Measurements from ENCODE around the gene FADS2. TPM values are rescaled to one million over a fixed set of nuclear protein-coding genes. Genes with fewer than 3 reads are reported as not detected.

Gene FADS2
- total and polyA plus RNA-seq, 10 of the 15 experiments (the other 5 are each of a cell fraction or from before 2014, with no cell fraction given), result 3.3 to 313 (median 149) TPM

DNA sequence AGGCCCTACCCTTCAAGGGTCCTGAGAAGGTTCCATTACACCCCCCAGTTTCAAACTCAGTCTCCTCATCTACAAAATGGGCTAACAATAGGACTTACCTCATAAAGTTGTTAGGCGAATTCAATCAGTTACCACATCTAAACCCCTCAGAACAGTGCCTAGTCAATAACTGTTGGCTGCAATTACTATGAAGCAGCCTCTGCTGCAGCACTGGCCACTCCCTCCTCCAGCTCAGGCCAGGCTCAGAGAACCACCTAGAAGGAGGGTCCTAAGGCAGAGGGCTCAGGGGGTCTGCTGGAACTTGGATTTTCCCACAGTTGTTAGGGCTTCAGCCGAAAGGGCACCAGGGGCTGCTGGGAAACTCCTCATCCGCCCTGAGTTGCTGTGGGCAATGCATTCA, 58.5 kb downstream of the FADS2 start:
- no peaks in the 10 kb centered on the region for H3K36me3 ChIP-seq (ENCODE audit: control insufficient read depth in 2 of 2, insufficient read depth in 2 of 2, low read length in 1 of 2)
- WGBS (ENCODE audit: insufficient coverage, insufficient replicate concordance, low lambda C conversion rate, missing lambda C conversion rate), result 56% methylated on average over 3 of the region's 3 CpGs
- RAD21 ChIA-PET (ENCODE audit: unreplicated experiment), result no interaction called here
- ATAC-seq (no peak), DNase-seq (ENCODE audit: low read depth, low spot score) (no peak), FAIRE-seq (no peak)
- H3K27me3 ChIP-seq (replicated peaks in 1 of 2; ENCODE audit: control insufficient read depth in 2 of 2, insufficient read depth in 2 of 2, low read length in 1 of 2), result no peaks in the 10 kb centered on the region
- H2AFZ ChIP-seq (ENCODE audit: control insufficient read depth, low read depth, low read length), result no peak overlapping the region
- no peak overlapping the region for H3K27ac ChIP-seq (ENCODE audit: control insufficient read depth, insufficient read depth)
- SMC1A ChIA-PET (ENCODE audit: uncharacterized antibody, unreplicated experiment), result interaction anchor here (1.7 kb wide), 1 partner anchor 89 kb away, joined by 4 read pairs; no protein-coding TSS in a partner anchor
- intact Hi-C loops (cut with micrococcal nuclease; ENCODE audit: unreplicated experiment) (no loop called here), in situ Hi-C loops (cut with MboI) (no loop called here)
- H3K4me3 ChIP-seq, result no peak overlapping the region
- BruUV-seq (replicated peaks), result no TSS peak
- H3K9ac ChIP-seq (ENCODE audit: control insufficient read depth, insufficient read depth, low read length), result no peak overlapping the region
- H4K20me1 ChIP-seq (ENCODE audit: control insufficient read depth, insufficient read depth), result no peaks in the 10 kb centered on the region
- POLR2A ChIA-PET, result no interaction called here
- H3K9me3 ChIP-seq (replicated peaks; ENCODE audit: control insufficient read depth, insufficient read depth, low read length), result no peaks in the 10 kb centered on the region; the same call in 2 of the 3 replicates
- no peak overlapping the region for H3K4me2 ChIP-seq (ENCODE audit: control insufficient read depth, insufficient read depth)
- CTCF ChIA-PET, result interaction anchor here (1.2 to 1.8 kb wide), 2 partner anchors 12 to 89 kb away, joined by 5 to 6 read pairs; no protein-coding TSS in a partner anchor
- no peaks in the 10 kb centered on the region for H3K79me2 ChIP-seq (ENCODE audit: control insufficient read depth, insufficient read depth, low read length)
- TF ChIP-seq, protein P1, sequence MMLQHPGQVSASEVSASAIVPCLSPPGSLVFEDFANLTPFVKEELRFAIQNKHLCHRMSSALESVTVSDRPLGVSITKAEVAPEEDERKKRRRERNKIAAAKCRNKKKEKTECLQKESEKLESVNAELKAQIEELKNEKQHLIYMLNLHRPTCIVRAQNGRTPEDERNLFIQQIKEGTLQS (IDR thresholded peaks at IDR 0.05; ENCODE audit: borderline replicate concordance, extremely low read depth, low read depth, low read length), result no peak
- no peak for TF ChIP-seq PAX5 (IDR thresholded peaks at IDR 0.05; ENCODE audit: borderline replicate concordance, low read depth, low read length)
- TF ChIP-seq NFXL1 (IDR thresholded peaks at IDR 0.05; ENCODE audit: borderline replicate concordance), result no peak
- TF ChIP-seq SREBF1 (IDR thresholded peaks at IDR 0.05; ENCODE audit: low read length), result no peak
- TF ChIP-seq BRCA1 (IDR thresholded peaks at IDR 0.05; ENCODE audit: low read depth, low read length), result no peak
- no peak for TF ChIP-seq ETV6 (conservative IDR thresholded peaks at IDR 0.05 in 1 of 2, IDR thresholded peaks at IDR 0.05 in 1 of 2; ENCODE audit: borderline replicate concordance in 1 of 2, low read depth in 1 of 2)
- peaks cover 8% of the 10 kb centered on the region for H3K4me1 ChIP-seq (ENCODE audit: control insufficient read depth, insufficient read depth, low read length)

DNA sequence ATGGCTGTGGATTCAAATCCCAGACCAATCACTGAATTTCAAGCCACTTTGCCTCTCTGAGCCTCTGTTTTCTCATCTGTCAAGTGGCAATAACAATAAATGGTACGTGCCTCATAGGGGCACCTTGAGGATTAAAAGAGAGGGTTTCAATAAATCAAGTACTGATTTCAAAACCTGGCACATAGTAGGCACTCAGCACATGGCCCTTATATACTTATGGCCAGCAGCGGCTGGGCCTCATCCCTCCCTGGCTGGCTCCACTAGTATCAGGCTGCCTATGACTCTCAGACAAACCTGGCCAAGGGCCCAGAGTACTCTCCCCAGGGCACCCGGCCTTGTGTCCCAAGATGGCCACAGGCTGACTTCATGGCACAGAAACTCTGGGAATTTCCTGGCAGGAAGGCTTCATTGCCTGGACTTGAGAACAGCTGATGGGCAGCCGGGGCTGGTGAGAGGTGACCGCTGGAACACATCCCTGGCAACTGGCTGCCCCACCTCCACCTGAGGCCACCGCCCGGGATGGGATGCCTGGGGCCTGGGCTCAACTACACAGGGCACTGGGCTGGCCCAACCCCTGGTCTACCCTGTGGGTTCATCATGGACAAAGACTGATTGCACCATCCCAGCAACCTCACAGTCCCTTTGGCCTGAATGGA, 59.9 kb downstream of the FADS2 start:
- Histone ChIP-seq H3K79me2 (ENCODE audit: control insufficient read depth, insufficient read depth, low read length) (no peaks in the 10 kb centered on the region), H3K9me3 (replicated peaks; ENCODE audit: control insufficient read depth, insufficient read depth, low read length) (no peaks in the 10 kb centered on the region; the same call in 2 of the 3 replicates), H2AFZ (ENCODE audit: control insufficient read depth, low read depth, low read length) (no peak overlapping the region), H3K4me1 (ENCODE audit: control insufficient read depth, insufficient read depth, low read length) (peaks cover 7% of the 10 kb centered on the region), H4K20me1 (ENCODE audit: control insufficient read depth, insufficient read depth) (no peaks in the 10 kb centered on the region), H3K4me3 (no peak overlapping the region), H3K4me2 (ENCODE audit: control insufficient read depth, insufficient read depth) (no peak overlapping the region), H3K36me3 (ENCODE audit: control insufficient read depth in 2 of 2, insufficient read depth in 2 of 2, low read length in 1 of 2) (no peaks in the 10 kb centered on the region), H3K9ac (ENCODE audit: control insufficient read depth, insufficient read depth, low read length) (no peak overlapping the region), H3K27me3 (replicated peaks in 1 of 2; ENCODE audit: control insufficient read depth in 2 of 2, insufficient read depth in 2 of 2, low read length in 1 of 2) (no peaks in the 10 kb centered on the region), H3K27ac (ENCODE audit: control insufficient read depth, insufficient read depth) (no peak overlapping the region)
- intact Hi-C loops (cut with micrococcal nuclease; ENCODE audit: unreplicated experiment), result no loop called here
- WGBS (ENCODE audit: insufficient coverage, insufficient replicate concordance, low lambda C conversion rate, missing lambda C conversion rate), result 81% methylated on average over 7 of the region's 7 CpGs
- CTCF ChIA-PET, result interaction anchor here (0.9 to 1.8 kb wide), 2 partner anchors 11 to 90 kb away, joined by 3 to 12 read pairs; no protein-coding TSS in a partner anchor
- BruUV-seq (replicated peaks), result no TSS peak
- DNase-seq (ENCODE audit: low read depth, low spot score), result no peak
- ATAC-seq, result no peak
- SMC1A ChIA-PET (ENCODE audit: uncharacterized antibody, unreplicated experiment), result no interaction called here
- RAD21 ChIA-PET (ENCODE audit: unreplicated experiment), result no interaction called here
- in situ Hi-C loops (cut with MboI), result no loop called here
- no peak for FAIRE-seq
- POLR2A ChIA-PET, result no interaction called here
- no peak for TF ChIP-seq RCOR1 (conservative IDR thresholded peaks at IDR 0.05; ENCODE audit: low read depth, low read length)
- TF ChIP-seq, protein P2, sequence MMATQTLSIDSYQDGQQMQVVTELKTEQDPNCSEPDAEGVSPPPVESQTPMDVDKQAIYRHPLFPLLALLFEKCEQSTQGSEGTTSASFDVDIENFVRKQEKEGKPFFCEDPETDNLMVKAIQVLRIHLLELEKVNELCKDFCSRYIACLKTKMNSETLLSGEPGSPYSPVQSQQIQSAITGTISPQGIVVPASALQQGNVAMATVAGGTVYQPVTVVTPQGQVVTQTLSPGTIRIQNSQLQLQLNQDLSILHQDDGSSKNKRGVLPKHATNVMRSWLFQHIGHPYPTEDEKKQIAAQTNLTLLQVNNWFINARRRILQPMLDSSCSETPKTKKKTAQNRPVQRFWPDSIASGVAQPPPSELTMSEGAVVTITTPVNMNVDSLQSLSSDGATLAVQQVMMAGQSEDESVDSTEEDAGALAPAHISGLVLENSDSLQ (IDR thresholded peaks at IDR 0.05), result no peak
- TF ChIP-seq, protein P3, sequence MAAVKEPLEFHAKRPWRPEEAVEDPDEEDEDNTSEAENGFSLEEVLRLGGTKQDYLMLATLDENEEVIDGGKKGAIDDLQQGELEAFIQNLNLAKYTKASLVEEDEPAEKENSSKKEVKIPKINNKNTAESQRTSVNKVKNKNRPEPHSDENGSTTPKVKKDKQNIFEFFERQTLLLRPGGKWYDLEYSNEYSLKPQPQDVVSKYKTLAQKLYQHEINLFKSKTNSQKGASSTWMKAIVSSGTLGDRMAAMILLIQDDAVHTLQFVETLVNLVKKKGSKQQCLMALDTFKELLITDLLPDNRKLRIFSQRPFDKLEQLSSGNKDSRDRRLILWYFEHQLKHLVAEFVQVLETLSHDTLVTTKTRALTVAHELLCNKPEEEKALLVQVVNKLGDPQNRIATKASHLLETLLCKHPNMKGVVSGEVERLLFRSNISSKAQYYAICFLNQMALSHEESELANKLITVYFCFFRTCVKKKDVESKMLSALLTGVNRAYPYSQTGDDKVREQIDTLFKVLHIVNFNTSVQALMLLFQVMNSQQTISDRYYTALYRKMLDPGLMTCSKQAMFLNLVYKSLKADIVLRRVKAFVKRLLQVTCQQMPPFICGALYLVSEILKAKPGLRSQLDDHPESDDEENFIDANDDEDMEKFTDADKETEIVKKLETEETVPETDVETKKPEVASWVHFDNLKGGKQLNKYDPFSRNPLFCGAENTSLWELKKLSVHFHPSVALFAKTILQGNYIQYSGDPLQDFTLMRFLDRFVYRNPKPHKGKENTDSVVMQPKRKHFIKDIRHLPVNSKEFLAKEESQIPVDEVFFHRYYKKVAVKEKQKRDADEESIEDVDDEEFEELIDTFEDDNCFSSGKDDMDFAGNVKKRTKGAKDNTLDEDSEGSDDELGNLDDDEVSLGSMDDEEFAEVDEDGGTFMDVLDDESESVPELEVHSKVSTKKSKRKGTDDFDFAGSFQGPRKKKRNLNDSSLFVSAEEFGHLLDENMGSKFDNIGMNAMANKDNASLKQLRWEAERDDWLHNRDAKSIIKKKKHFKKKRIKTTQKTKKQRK (IDR thresholded peaks at IDR 0.05; ENCODE audit: low read depth, low read length), result no peak
- TF ChIP-seq, protein P4, sequence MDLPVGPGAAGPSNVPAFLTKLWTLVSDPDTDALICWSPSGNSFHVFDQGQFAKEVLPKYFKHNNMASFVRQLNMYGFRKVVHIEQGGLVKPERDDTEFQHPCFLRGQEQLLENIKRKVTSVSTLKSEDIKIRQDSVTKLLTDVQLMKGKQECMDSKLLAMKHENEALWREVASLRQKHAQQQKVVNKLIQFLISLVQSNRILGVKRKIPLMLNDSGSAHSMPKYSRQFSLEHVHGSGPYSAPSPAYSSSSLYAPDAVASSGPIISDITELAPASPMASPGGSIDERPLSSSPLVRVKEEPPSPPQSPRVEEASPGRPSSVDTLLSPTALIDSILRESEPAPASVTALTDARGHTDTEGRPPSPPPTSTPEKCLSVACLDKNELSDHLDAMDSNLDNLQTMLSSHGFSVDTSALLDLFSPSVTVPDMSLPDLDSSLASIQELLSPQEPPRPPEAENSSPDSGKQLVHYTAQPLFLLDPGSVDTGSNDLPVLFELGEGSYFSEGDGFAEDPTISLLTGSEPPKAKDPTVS (IDR thresholded peaks at IDR 0.05; ENCODE audit: low read depth, low read length), result no peak

All from GM12878 (cell line).